B cell (primary cell): ENCODE data around the gene ANKRD11.

Experiments
- EZH2 ChIP-seq: IDR thresholded peaks from 2 replicates; pipeline ENCODE4 v1.6.1; 2012; ENCODE audit warnings: borderline replicate concordance, low read depth, mild to moderate bottlenecking, moderate library complexity, low read length; ENCODE audit not compliant: insufficient read depth, poor library complexity, severe bottlenecking
- TF ChIP-seq, protein P1 (sequence below): fragments of 200-600 bp; IDR thresholded peaks from one replicate; pipeline ENCODE4 v1.8.0; 2022; ENCODE audit warnings: antibody characterized with exemption, mild to moderate bottlenecking

DNA sequence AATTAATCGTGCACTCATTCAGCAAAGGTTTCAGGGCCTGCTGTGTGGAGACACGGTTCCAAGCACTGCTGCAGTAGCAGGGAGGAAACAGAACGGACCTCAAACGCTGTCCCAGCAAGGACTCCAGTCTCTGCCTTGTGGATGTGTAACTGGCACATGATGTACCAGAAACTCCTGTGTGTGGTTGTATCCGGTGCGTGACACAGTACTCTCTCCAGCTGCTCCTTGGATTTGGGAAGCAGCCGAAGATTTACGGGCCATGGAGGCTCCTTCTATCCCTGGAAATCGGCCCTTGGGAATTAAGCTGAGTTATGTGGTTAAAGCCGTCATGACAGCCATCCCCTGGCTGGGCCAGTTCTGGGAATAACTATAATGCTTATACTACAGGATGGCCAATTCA lies 8.5 kb upstream of the ANKRD11 start:
- TF ChIP-seq, protein P1, sequence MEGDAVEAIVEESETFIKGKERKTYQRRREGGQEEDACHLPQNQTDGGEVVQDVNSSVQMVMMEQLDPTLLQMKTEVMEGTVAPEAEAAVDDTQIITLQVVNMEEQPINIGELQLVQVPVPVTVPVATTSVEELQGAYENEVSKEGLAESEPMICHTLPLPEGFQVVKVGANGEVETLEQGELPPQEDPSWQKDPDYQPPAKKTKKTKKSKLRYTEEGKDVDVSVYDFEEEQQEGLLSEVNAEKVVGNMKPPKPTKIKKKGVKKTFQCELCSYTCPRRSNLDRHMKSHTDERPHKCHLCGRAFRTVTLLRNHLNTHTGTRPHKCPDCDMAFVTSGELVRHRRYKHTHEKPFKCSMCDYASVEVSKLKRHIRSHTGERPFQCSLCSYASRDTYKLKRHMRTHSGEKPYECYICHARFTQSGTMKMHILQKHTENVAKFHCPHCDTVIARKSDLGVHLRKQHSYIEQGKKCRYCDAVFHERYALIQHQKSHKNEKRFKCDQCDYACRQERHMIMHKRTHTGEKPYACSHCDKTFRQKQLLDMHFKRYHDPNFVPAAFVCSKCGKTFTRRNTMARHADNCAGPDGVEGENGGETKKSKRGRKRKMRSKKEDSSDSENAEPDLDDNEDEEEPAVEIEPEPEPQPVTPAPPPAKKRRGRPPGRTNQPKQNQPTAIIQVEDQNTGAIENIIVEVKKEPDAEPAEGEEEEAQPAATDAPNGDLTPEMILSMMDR: no peak
- no peak for TF ChIP-seq EZH2
